Right cardiac atrium (tissue), 5 donors: ENCODE data around the gene RGS7BP. TPM values are rescaled to one million over a fixed set of nuclear protein-coding genes. Genes with fewer than 3 reads are reported as not detected.

Experiments
- ATAC-seq, 2 donors: fragments of 200-7000 bp; cut with Tn5 transposase; one replicate each; pipeline versions ENCODE4 v1.8.0 to v1.9.1; 2020; ENCODE audit warnings: moderate library complexity in 2 of 2, mild to moderate bottlenecking in 1 of 2
- DNase-seq, 3 donors: peaks; one replicate each; pipeline ENCODE4 v3.0.0-alpha.2; 2020
- H3K27ac ChIP-seq: one replicate; pipeline ENCODE4 v1.5.1; 2013; ENCODE audit warnings: mild to moderate bottlenecking, low read length, control low read depth, moderate library complexity
- H3K27me3 ChIP-seq: one replicate; pipeline ENCODE4 v1.6.1; 2013; ENCODE audit not compliant: control insufficient read depth, insufficient read depth
- H3K4me1 ChIP-seq: one replicate; pipeline ENCODE4 v1.6.1; 2013; ENCODE audit warnings: low read length; ENCODE audit not compliant: control insufficient read depth, insufficient read depth
- H3K4me3 ChIP-seq: one replicate; pipeline ENCODE4 v1.5.1; 2013; ENCODE audit warnings: low read length, control low read depth
- H3K9me3 ChIP-seq: one replicate; pipeline ENCODE4 v1.6.1; 2013; ENCODE audit warnings: low read length; ENCODE audit not compliant: control insufficient read depth
- WGBS: extraction: QIAGEN DNeasy Blood & Tissue Kit; methylation state at CpG from one replicate; pipeline ENCODE4 v1.1.7; 2013; 5-methylcytosine and 5-hydroxymethylcytosine counted together
- intact Hi-C, 4 donors: fragments of 100-400 bp; cut with DNase I; formaldehyde crosslinking; loops; one replicate each; pipeline versions ENCODE4 v1.11.0 to v1.14.0; 2022 to 2023
- polyA plus RNA-seq: library from polyadenylated mRNA; stranded (reverse); fragments of 200-250 nt; gene quantifications from one replicate; pipeline ENCODE4 v1.2.3, GENCODE V29; 2013
- total RNA-seq, 4 donors: library from RNA; stranded (reverse); fragmentation: NEBNext Ultra II Directional; extraction: Animal tissue kit (Norgen Biotek cat#: 25700); gene quantifications; one replicate each; pipeline ENCODE4 v1.2.1, GENCODE V29; 2021
- donor health status: healthy with polysubstance abuse.
- donor health status: DM: no; HTN: yes; CAD: no.
- donor health status: DM: no; HTN: no; CAD: no.
- donor health status: DM: no; HTN: yes; CAD: no; lungs with severe emphysema.
- donor health status: DM: yes; HTN: yes; CAD: no.

RGS7BP gene
- total and polyA plus RNA-seq, 5 donors: 1.0 to 8.9 (median 8.1) TPM

GRCh38 chr5:64629841-64630240 is 124.0 kb downstream of the RGS7BP start:
- WGBS: 60% methylated on average over 2 of the region's 2 CpGs
- H3K27ac ChIP-seq: no peak overlapping the region
- H3K4me1 ChIP-seq: no peaks in the 10 kb centered on the region
- intact Hi-C loops: loop anchor here in 3 of 4 donors (5.0 to 10.0 kb wide), 2 partner anchors 152 to 855 kb away; partner anchors contain the start of gene ADAMTS6 (in 3 of the 3)
- H3K27me3 ChIP-seq: no peaks in the 10 kb centered on the region
- no peak overlapping the region for H3K4me3 ChIP-seq
- no peak for DNase-seq
- no peak for ATAC-seq
- H3K9me3 ChIP-seq: no peaks in the 10 kb centered on the region

GRCh38 chr5:64632251-64632650 is 126.4 kb downstream of the RGS7BP start:
- no peak for ATAC-seq
- Histone ChIP-seq H3K27me3 (no peaks in the 10 kb centered on the region), H3K9me3 (no peaks in the 10 kb centered on the region), H3K27ac (no peak overlapping the region), H3K4me3 (no peak overlapping the region), H3K4me1 (no peaks in the 10 kb centered on the region)
- 29% methylated on average over 3 of the region's 3 CpGs for WGBS
- intact Hi-C loops: loop anchor here in 3 of 4 donors (5.0 to 10.0 kb wide), 2 partner anchors 150 to 853 kb away; partner anchors contain the start of gene ADAMTS6 (in 3 of the 3)
- DNase-seq: no peak

GRCh38 chr5:64634997-64635686 is 129.3 kb downstream of the RGS7BP start:
- ATAC-seq (no peak), DNase-seq (no peak)
- Histone ChIP-seq H3K4me3 (no peak overlapping the region), H3K27ac (no peak overlapping the region), H3K4me1 (no peaks in the 10 kb centered on the region), H3K27me3 (no peaks in the 10 kb centered on the region), H3K9me3 (no peaks in the 10 kb centered on the region)
- 1% methylated on average over 1 of the region's 1 CpG for WGBS
- intact Hi-C loops: loop anchor here (5.0 to 10.0 kb wide), 2 partner anchors 147 to 850 kb away; partner anchors contain the start of gene ADAMTS6 (in 3 of the 4)

GRCh38 chr5:64637144-64637543 is 131.3 kb downstream of the RGS7BP start:
- peak in 1 of 3 donors; percentile 27 for DNase-seq
- intact Hi-C loops: loop anchor here (5.0 to 10.0 kb wide), 2 partner anchors 145 to 848 kb away; partner anchors contain the start of gene ADAMTS6 (in 3 of the 4)
- 43% methylated on average over 9 of the region's 9 CpGs for WGBS

GRCh38 chr5:64637837-64638443 is 132.1 kb downstream of the RGS7BP start:
- H3K4me1 ChIP-seq: no peaks in the 10 kb centered on the region
- ATAC-seq (no peak), DNase-seq (no peak)
- 49% methylated on average over 10 of the region's 10 CpGs for WGBS
- intact Hi-C loops: loop anchor here (5.0 to 10.0 kb wide), 2 partner anchors 144 to 847 kb away; partner anchors contain the start of gene ADAMTS6 (in 3 of the 4)
- H3K9me3 ChIP-seq: no peaks in the 10 kb centered on the region
- no peak overlapping the region for H3K27ac ChIP-seq
- no peak overlapping the region for H3K4me3 ChIP-seq
- no peaks in the 10 kb centered on the region for H3K27me3 ChIP-seq

More at GRCh38 chr5:64637144-64637543, 131.3 kb downstream of the RGS7BP start:
- Histone ChIP-seq H3K4me3 (no peak overlapping the region), H3K27ac (no peak overlapping the region), H3K27me3 (no peaks in the 10 kb centered on the region), H3K4me1 (no peaks in the 10 kb centered on the region), H3K9me3 (no peaks in the 10 kb centered on the region)
- ATAC-seq: no peak

GRCh38 chr5:64644831-64645230 is 139.0 kb downstream of the RGS7BP start:
- Histone ChIP-seq H3K9me3 (no peaks in the 10 kb centered on the region), H3K27ac (no peak overlapping the region), H3K4me1 (no peaks in the 10 kb centered on the region), H3K4me3 (no peak overlapping the region), H3K27me3 (no peaks in the 10 kb centered on the region)
- DNase-seq: no peak
- ATAC-seq: no peak
- intact Hi-C loops: no loop called here

GRCh38 chr5:64646169-64646568 is 140.4 kb downstream of the RGS7BP start:
- no peaks in the 10 kb centered on the region for H3K9me3 ChIP-seq
- no peaks in the 10 kb centered on the region for H3K27me3 ChIP-seq
- ATAC-seq (no peak), DNase-seq (no peak)
- whole genome bisulfite sequencing: 46% methylated on average over 3 of the region's 3 CpGs
- H3K4me1 ChIP-seq: no peaks in the 10 kb centered on the region
- intact Hi-C loops: no loop called here
- no peak overlapping the region for H3K4me3 ChIP-seq
- no peak overlapping the region for H3K27ac ChIP-seq

- ATAC-seq (no peak), DNase-seq (no peak)
- H3K27ac ChIP-seq: no peak overlapping the region
- H3K9me3 ChIP-seq: no peaks in the 10 kb centered on the region
- no peak overlapping the region for H3K4me3 ChIP-seq
- WGBS: 63% methylated on average over 2 of the region's 2 CpGs
- no peaks in the 10 kb centered on the region for H3K27me3 ChIP-seq
- no peaks in the 10 kb centered on the region for H3K4me1 ChIP-seq
- intact Hi-C loops: no loop called here
Observed at GRCh38 chr5:64649512-64649911, 143.7 kb downstream of the RGS7BP start.

GRCh38 chr5:64653766-64654560 is 148.1 kb downstream of the RGS7BP start:
- intact Hi-C loops: no loop called here

GRCh38 chr5:64654561-64654938 is 148.7 kb downstream of the RGS7BP start:
- Histone ChIP-seq H3K4me3 (no peak overlapping the region), H3K27me3 (no peaks in the 10 kb centered on the region), H3K27ac (no peak overlapping the region), H3K4me1 (no peaks in the 10 kb centered on the region), H3K9me3 (no peaks in the 10 kb centered on the region)
- ATAC-seq (no peak), DNase-seq (no peak)
- WGBS: 87% methylated on average over 2 of the region's 2 CpGs
- intact Hi-C loops: no loop called here

More at GRCh38 chr5:64653766-64654560, 148.1 kb downstream of the RGS7BP start:
- H3K27me3 ChIP-seq: no peaks in the 10 kb centered on the region
- no peak overlapping the region for H3K27ac ChIP-seq
- H3K9me3 ChIP-seq: no peaks in the 10 kb centered on the region
- no peak overlapping the region for H3K4me3 ChIP-seq
- WGBS: 94% methylated on average over 3 of the region's 3 CpGs
- DNase-seq (no peak), ATAC-seq (no peak)
- H3K4me1 ChIP-seq: no peaks in the 10 kb centered on the region

GRCh38 chr5:64655596-64655995 is 149.8 kb downstream of the RGS7BP start:
- intact Hi-C loops: no loop called here
- WGBS: 68% methylated on average over 1 of the region's 1 CpG
- H3K9me3 ChIP-seq: no peaks in the 10 kb centered on the region
- ATAC-seq (no peak), DNase-seq (no peak)
- no peaks in the 10 kb centered on the region for H3K27me3 ChIP-seq
- no peak overlapping the region for H3K27ac ChIP-seq
- H3K4me1 ChIP-seq: no peaks in the 10 kb centered on the region
- H3K4me3 ChIP-seq: no peak overlapping the region
